A172 (cell line): ENCODE results near the gene UGT1A5. TPM values are rescaled to one million over a fixed set of nuclear protein-coding genes. Genes with fewer than 3 reads are reported as not detected.

Experiments used
- total RNA-seq: library from RNA; depleted of rRNA; stranded (reverse); fragments of >200 nt; shearing (Covaris generic); gene quantifications from 2 replicates; pipeline ENCODE4 v1.2.3, GENCODE V29; 2014; rRNA removed

UGT1A5 gene
- total RNA-seq, 1 experiment from 2014 or later: not detected

Other genes starting within 250 kb of the UGT1A5 start
- gene USP40, start 146.1 kb upstream of the UGT1A5 start, total RNA-seq: 62.0 and 70.1 TPM in 2 replicates
- not detected in 2 replicates for gene UGT1A8, start 95.3 kb upstream of the UGT1A5 start, total RNA-seq
- gene UGT1A10, start 76.5 kb upstream of the UGT1A5 start, total RNA-seq: not detected in 2 replicates
- not detected in 2 replicates for gene UGT1A9, start 41.0 kb upstream of the UGT1A5 start, total RNA-seq
- gene UGT1A7, start 31.0 kb upstream of the UGT1A5 start, total RNA-seq: not detected in 2 replicates
- 0.05 TPM in 1 of 2 replicates, not detected in the other for gene UGT1A6, start 20.0 kb upstream of the UGT1A5 start, total RNA-seq
- not detected in 2 replicates for gene UGT1A4, start 5.8 kb downstream of the UGT1A5 start, total RNA-seq
- gene UGT1A3, start 16.1 kb downstream of the UGT1A5 start, total RNA-seq: not detected in 2 replicates
- gene UGT1A1, start 47.4 kb downstream of the UGT1A5 start, total RNA-seq: not detected in 2 replicates
- 0.48 TPM in 1 of 2 replicates, not detected in the other for gene MROH2A, start 65.4 kb downstream of the UGT1A5 start, total RNA-seq
- 78.3 and 83.2 TPM in 2 replicates for gene HJURP, start 141.6 kb downstream of the UGT1A5 start, total RNA-seq
- 1.1 and 2.4 TPM in 2 replicates for gene TRPM8, start 204.5 kb downstream of the UGT1A5 start, total RNA-seq